ENCODE data around the gene GTF2IRD2.
"Not testable (repeated sequence)": the region's sequence is repeated elsewhere in the genome, so short reads cannot be mapped to it uniquely, and the experiment has no call there.

- not testable (repeated sequence) for TF ChIP-seq EZH2 (IDR thresholded peaks at IDR 0.05; ENCODE audit: insufficient read depth, low read length); CTCF (IDR thresholded peaks at IDR 0.05; ENCODE audit: insufficient read depth, low read depth, low read length)
Observed at GRCh38 chr7:74779053-74779452, 72.4 kb downstream of the GTF2IRD2 start.

Measured in astrocyte (in vitro differentiated cells and primary cell).